Inflammatory macrophage treated with lipopolysaccharide for 1 hour (primary cell): ENCODE results near the gene C11orf24.
"Not testable (repeated sequence)": the region's sequence is repeated elsewhere in the genome, so short reads cannot be mapped to it uniquely, and the experiment has no call there.

Experiments used
- DNase-seq, 2 donors: peaks; one replicate each; pipeline ENCODE4 v3.0.0-alpha.2; 2020 to 2022

C11orf24 gene

DNA sequence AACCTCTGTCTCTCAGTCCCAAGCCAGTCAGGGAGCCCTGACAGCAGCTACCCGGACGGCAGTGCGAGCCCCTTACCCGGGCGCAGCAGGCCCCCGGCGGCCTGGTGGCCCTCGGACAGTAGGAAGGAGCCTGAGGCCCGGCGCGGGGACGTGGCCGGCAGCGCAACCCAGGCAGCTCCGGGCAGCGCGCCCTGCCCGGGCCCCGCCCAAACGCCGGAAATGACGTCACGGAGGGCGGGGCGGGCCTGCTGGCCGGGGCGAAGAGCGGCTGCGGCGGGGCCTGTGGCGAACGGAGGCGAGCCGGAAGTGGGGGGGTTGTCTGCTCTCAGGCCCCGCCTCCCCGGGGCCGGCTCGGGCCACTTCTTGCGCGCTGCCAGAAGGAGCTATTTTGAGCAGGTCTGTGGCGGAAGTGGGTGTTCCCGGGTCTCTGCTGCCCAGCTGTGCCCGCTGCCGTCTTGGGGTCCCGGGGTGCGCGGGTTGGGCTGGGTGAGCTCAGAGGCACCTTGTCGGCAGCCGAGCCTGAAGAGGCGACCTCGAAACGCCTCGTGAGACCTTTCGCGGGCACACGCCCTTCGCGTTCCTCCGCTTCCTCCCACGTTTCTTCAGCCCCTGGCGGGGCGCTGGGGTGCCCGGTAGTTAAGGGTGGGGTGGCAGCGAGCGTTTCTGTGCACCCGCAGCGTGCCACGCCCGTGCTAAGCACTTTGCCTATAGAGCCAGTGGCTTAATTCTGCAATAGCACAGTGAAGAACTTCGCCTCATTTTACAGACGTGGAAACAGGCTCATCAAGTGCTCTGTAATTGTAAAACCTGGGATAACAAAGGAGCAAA, at the start of gene C11orf24:
C11orf24 (minus strand) TSS at position 193 of the 828 bp plus-strand sequence. CDS start 8,206 bp downstream, outside the sequence.
- peak; percentile 93 to 99 for DNase-seq

- no peak for DNase-seq
Measured at GRCh38 chr11:68317147-68317785, 45.5 kb upstream of the C11orf24 start.

DNA sequence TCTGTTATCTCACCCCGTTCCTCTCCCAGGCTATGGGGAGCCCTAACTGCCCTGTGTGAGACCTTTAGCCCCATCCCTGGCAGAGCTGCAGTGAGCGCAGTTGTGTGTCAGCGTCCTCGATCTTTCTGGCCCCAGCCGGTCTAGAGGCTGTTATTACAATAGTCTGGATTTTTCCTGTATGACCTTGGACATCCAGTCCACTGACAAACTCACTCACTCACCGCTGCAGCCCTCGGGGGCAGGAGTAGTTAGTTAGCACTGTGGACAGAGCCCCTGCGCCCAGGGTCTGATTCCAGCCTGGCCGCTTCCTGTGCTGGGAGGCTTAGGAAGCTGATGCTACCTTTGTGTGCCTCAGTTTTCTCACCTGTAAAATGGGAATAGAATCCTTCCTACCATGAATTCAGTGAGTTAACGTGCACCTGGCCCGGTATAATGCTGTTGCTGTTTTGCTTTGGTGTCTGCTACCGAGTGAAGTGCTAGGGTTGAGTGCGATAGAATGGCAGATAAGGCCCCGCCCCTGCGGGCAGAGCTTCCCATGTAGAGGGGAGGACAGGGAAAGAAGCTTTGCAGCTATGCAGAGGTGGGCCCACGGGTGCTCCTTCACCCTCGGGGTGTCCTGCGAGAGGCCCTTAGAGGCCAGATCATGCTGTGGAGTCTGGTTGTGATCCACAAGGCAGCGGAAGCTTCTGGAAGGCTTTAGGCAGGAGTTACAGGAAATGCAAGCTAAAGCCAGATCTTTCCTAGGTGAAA, 43.6 kb upstream of the C11orf24 start:
- DNase-seq = no peak

- no peak for DNase-seq
Measured at GRCh38 chr11:68314203-68315170, 42.7 kb upstream of the C11orf24 start.

DNA sequence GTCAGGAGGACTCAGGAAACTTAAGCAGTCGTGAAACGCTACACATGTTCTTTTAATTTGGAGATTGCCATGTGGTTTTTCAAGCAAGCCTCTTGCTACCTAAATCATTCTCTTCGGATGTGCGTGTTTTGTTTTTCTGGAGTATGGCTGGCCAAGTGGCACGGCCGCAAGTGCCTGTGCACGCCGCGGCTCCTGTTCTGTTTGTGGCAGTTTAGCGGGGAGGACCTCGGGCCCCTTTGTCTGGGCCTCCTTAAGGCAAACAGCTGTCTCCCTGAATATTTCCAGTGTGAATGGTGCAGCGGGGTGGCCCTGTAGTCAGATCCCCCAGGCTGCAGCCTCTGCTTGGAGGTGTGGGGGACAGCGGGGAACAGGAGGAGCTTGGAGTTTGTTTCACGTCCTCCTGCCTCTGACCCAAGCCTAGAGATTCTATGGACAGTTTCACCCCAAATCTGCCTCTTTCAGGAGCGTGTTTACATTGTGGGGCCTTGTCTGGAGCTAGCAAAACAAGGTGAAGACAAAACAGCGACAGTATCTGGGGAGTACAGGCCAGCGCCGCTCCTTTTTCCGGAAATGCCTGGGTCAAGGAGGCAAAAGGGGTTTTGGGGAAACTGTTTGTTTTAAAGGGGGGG, 41.9 kb upstream of the C11orf24 start:
- no peak for DNase-seq

DNA sequence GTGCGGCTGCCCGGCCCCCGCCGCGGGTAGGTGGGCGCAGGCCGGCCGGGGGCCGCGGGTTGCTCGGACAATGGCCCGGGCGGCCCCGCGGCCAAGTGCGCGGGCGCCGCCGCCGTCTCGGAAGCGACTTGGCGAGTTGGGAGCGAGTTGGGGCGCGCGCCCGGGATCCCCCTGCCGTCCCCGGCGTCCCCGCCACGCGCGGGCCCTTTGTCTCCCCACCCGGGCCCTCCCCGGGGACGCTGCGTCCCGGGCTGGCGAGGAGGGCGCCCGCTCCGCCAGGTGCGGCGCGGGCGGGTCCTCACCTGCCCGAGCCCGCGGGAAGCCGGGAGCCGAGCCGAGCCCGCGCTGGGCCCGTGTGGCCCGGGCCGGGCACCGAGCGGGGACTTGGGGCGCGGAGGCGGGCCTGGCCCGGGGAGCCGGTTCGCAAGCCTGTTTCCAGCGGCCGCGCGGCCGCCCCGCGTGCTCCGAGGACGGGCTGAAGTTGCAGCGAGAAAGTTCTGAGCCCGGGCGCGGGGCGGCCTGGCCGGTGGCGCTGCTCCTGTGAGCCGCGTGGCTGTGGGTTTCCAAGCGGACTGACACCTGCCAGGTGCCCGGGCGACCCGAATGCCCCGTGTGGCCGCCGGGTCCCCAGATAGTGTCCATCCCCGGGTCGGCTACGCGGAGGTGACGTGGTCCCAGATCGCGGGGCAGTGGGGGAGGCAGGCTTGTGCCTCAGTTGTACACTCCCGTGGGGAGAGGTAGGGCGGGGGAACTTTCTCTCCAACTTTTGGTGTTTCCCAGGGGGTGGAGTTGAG, 41.2 kb upstream of the C11orf24 start:
- no peak for DNase-seq

- no peak for DNase-seq
Measured at GRCh38 chr11:68312117-68312779, 40.5 kb upstream of the C11orf24 start, which contains the start of gene LRP5. Gene LRP5, plus strand, starts transcription at chr11:68312591. Its CDS starts 124 bp downstream, at chr11:68312715.

DNA sequence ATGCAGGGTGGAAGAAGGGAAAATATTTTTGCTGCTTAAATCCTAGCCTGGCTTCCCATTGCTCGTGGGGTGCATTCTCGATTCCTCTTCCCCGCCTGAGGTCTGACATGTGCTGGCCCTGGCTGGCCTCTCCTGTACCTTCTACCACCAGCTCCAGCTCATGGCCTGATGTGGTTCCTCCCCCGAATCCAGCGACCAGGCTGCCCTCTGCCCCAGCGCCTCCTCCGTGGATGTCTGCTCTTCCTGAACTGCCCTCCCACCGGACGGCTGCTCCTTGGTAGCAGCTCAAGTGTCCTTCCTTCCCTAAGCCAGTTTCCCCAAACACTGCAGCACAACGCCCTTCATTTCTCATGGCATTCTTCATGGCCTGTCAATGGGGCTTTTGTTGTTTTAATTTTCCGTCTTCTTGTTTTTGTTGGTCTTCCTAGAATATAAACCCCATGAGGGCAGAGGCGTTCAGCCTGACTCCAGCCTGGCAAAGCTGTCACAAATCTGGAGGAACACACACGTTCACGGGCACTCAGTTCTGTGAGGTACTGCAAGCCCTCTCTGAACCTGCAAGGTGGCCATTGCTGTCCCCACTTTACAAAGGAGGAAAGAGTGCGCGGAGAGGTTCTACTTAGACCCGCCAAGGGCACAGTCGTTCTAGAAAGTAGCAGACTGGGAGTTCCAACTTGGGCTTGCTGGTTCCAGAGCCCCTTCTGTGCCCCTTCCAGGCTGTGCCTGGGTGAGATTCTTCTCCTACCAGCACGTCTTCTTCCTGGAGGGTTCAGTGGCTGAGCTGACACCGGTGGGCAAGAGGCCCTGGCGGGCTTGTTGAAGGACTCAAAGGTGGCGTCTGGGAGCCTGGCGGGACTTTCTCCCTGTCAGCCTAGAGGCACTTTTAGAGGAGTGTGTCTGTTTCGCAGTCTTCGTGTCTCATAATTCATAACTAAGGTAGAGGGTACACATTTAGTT, 39.7 kb upstream of the C11orf24 start:
- peak; percentile 15 to 36 for DNase-seq

DNA sequence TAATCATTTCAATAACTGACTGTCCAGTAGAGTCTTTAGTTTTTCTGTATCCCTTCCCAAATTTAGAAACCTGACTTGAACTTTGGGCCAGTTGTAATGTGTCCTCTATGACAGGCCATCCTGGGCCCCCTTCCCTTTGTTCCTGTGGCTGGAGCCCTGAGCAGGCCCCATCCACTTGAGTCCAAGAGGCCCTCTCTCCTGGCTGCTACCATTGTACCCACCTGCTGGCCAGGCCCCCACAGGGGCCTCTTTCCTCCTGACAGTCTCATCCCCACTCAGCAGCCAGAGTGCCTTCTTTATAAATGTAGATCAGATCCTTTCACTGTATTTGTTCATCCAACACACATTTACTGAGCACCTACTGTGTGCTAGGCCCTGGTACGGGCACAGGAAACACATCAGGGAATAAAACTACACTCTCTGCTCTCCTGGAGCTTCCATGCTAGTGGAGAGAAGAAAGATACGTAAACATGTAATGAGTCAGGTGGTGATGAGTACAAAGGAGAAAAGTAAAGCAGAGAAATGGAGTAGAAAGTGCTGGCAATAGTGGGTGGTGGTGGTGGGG, 37.9 kb upstream of the C11orf24 start:
- DNase-seq = no peak

DNA sequence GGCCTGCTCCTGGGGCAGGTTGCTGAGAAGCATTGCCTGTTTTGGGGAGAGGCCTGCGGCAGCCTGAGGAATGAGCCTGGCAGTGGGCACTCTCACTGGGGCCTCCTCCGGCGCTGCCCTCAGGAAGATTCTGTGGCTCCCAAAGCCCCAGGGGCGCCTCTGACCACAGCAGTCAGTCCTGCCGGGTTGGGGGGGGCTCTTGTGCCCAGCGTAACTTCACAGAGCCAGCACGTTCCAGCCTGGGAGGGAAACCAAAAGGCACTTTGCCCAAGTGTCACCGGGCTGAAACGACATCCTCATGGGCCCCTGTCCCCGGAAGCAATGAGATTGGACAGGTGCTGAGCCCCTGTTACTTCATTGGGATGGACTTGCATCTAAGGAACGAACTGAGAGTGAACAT, 36.3 kb upstream of the C11orf24 start:
- no peak for DNase-seq

GRCh38 chr11:68306636-68307035, 34.9 kb upstream of the C11orf24 start:
- DNase-seq = no peak

- DNase-seq = no peak
Measured at GRCh38 chr11:68303982-68304780, 32.4 kb upstream of the C11orf24 start.

GRCh38 chr11:68303083-68303482, 31.3 kb upstream of the C11orf24 start:
- DNase-seq = peak; percentile 56 to 68

DNA sequence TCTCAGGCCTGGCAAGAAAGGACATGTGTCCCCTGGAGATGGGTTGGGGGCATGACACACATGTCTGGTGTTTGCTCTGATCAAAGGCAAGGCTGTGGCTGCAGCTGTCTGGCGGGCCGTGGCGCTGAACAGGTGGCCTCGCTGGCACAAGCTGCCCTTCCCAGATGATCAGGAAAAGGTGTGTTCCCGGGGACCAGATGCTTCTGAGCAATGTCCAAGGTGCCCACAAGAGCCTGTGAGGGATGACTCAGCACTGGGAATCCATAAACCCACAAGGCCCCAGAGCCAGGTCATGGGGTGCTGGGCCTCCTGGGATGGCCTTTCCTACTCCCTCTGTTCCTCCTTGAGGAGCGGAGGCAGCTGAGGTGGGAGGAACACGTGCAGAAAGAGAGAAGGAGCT, 30.9 kb upstream of the C11orf24 start:
- DNase-seq = peak in 1 of 2 donors; percentile 27

DNA sequence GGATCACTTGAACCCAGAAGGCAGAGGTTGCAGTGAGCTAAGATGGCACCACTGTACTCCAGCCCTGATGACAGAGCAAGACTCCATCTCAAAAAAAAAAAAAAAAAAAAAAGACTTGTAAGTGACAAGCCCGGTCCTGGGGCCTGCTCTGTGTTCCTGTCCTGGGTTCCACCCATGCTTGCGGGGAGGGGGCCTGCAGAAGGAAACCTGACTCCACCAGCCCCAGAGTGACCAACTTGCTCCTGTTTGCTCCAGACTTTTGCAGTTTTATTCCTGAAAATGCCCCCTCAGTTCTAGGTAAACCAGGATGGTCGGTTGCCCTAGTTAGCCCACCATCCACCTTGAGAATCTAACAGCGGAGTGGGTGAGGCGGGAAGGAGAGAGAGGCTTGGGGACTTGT, 30.5 kb upstream of the C11orf24 start:
- no peak for DNase-seq

DNA sequence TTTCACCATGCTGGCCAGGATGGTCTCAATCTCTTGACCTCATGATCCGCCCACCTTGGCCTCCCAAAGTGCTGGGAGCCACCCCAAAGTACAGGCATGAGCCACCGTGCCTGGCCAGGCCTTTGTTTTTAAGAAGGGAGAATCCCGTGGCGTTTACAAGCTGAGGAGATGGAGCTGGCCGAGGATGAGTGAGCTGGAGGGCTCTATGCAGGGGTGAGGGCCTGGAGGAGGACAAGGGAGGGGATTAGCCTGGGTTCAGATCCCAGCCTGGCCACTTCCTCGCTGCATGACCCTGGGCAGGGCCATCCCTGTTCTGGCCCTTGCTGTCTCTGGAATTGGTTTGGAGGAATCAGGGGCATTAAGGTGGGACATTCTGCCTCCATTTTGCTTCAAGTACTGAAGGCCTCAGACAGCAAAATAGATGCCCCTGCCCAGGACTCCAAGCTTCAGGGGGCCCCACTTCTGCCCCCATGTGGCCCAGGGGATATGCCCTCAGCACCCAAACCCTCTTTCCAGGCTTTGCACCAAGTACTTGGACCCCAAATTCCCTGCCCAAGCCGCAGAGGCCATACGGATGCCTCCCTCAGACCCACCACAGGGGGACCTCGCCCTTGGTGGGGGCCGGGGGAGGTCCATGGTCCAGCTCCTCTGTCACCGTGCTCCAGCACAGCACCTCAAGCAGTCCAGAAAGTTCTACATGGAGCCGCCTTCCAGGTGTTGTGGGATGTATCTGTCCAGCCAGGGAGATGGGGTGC, 28.5 kb upstream of the C11orf24 start:
- no peak for DNase-seq

DNA sequence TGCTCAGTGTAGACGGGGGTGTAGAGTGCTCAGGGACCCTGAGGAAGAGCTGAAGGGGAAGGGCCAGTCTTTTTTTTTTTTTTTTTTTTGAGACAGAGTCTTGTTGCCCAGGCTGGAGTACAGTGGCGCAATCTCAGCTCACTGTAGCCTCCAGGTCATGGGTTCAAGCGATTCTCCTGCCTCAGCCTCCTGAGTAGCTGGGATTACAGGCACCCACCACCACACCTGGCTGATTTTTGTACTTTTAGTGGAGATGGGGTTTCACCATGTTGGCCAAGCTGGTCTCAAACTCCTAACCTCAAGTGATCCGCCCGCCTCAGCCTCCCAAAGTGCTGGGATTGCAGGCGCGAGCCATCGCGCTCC, 27.7 kb upstream of the C11orf24 start:
- DNase-seq = not testable (repeated sequence)
